Liver (tissue), 9 donors: Measurements from ENCODE around the gene CREB3L1. TPM values are rescaled to one million over a fixed set of nuclear protein-coding genes. Genes with fewer than 3 reads are reported as not detected.

Experiments
- DNase-seq: peaks from one replicate; pipeline ENCODE4 v3.0.0-alpha.2; 2017; ENCODE audit warnings: low spot score
- H3K27ac ChIP-seq, 2 donors: one replicate each; pipeline ENCODE4 v1.7.0; 2013; ENCODE audit warnings: inconsistent platforms in 2 of 2, low read length in 2 of 2, control low read depth in 1 of 2, low read depth in 1 of 2, mild to moderate bottlenecking in 1 of 2
- H3K27me3 ChIP-seq, 4 donors: one replicate each; pipeline versions ENCODE4 v1.6.1 to v1.7.0; 2013; ENCODE audit warnings: low read length in 3 of 4, inconsistent platforms in 1 of 4, mild to moderate bottlenecking in 1 of 4, moderate library complexity in 1 of 4; ENCODE audit not compliant: control insufficient read depth in 4 of 4, insufficient read depth in 4 of 4
- H3K36me3 ChIP-seq, 4 donors: one replicate each; pipeline versions ENCODE4 v1.6.1 to v1.7.0; 2013; ENCODE audit warnings: low read length in 3 of 4, mild to moderate bottlenecking in 3 of 4, low read depth in 1 of 4, moderate library complexity in 1 of 4; ENCODE audit not compliant: control insufficient read depth in 4 of 4, insufficient read depth in 3 of 4
- H3K4me1 ChIP-seq, 4 donors: one replicate each; pipeline versions ENCODE4 v1.6.1 to v1.7.0; 2013; ENCODE audit warnings: low read length in 3 of 4, mild to moderate bottlenecking in 3 of 4, moderate library complexity in 1 of 4; ENCODE audit not compliant: control insufficient read depth in 4 of 4, insufficient read depth in 4 of 4
- H3K4me3 ChIP-seq, 3 donors: one replicate each; pipeline versions ENCODE4 v1.6.1 to v1.7.0; 2013; ENCODE audit warnings: low read length in 3 of 3, control low read depth in 1 of 3, low read depth in 1 of 3, mild to moderate bottlenecking in 1 of 3
- H3K9ac ChIP-seq, 2 donors: one replicate each; pipeline ENCODE4 v1.7.0; 2013; ENCODE audit warnings: low read length in 2 of 2, mild to moderate bottlenecking in 2 of 2, moderate library complexity in 2 of 2, control low read depth in 1 of 2, low read depth in 1 of 2
- H3K9me3 ChIP-seq, 4 donors: one replicate each; pipeline versions ENCODE4 v1.6.1 to v1.7.0; 2013; ENCODE audit warnings: low read length in 3 of 4; ENCODE audit not compliant: control insufficient read depth in 4 of 4
- ATF3 ChIP-seq: IDR thresholded peaks from 2 replicates; pipeline ENCODE4 v1.6.1; 2016; ENCODE audit warnings: antibody characterized with exemption
- CTCF ChIP-seq: fragments of 150-350 bp; IDR thresholded peaks from 2 replicates; pipeline ENCODE4 v1.5.1; 2017; ENCODE audit warnings: improper control_type of control experiment, low read depth, low read length; ENCODE audit not compliant: missing input control
- EGR1 ChIP-seq, 2 donors: IDR thresholded peaks; 2 replicates each; pipeline ENCODE4 v1.6.1; 2016 to 2018; ENCODE audit warnings: antibody characterized with exemption in 2 of 2, low read depth in 2 of 2
- FOXA1 ChIP-seq: IDR thresholded peaks from 2 replicates; pipeline ENCODE4 v1.6.1; 2016; ENCODE audit warnings: antibody characterized with exemption
- FOXA2 ChIP-seq: IDR thresholded peaks from 2 replicates; pipeline ENCODE4 v1.6.1; 2016; ENCODE audit warnings: antibody characterized with exemption
- GABPA ChIP-seq, 2 donors: IDR thresholded peaks in 1 of 2; conservative IDR thresholded peaks in 1 of 2; 2 replicates each; pipeline ENCODE4 v1.6.1; 2016; ENCODE audit warnings: antibody characterized with exemption in 2 of 2, mild to moderate bottlenecking in 1 of 2, moderate library complexity in 1 of 2
- HNF4A ChIP-seq, 2 donors: conservative IDR thresholded peaks; 2 replicates each; pipeline ENCODE4 v1.6.1; 2016; ENCODE audit warnings: antibody characterized with exemption in 2 of 2, mild to moderate bottlenecking in 2 of 2
- HNF4G ChIP-seq: IDR thresholded peaks from 2 replicates; pipeline ENCODE4 v1.6.1; 2016; ENCODE audit warnings: antibody characterized with exemption
- JUND ChIP-seq, 2 donors: IDR thresholded peaks; 2 replicates each; pipeline ENCODE4 v1.6.1; 2016; ENCODE audit warnings: antibody characterized with exemption in 2 of 2
- MAX ChIP-seq: IDR thresholded peaks from 2 replicates; pipeline ENCODE4 v1.6.1; 2016; ENCODE audit warnings: antibody characterized with exemption
- NR2F2 ChIP-seq: IDR thresholded peaks from 2 replicates; pipeline ENCODE4 v1.6.1; 2016; ENCODE audit warnings: antibody characterized with exemption
- RAD21 ChIP-seq, 2 donors: IDR thresholded peaks; 2 replicates each; pipeline ENCODE4 v1.6.1; 2016; ENCODE audit warnings: antibody characterized with exemption in 2 of 2, mild to moderate bottlenecking in 2 of 2
- REST ChIP-seq: IDR thresholded peaks from 2 replicates; pipeline ENCODE4 v1.6.1; 2016; ENCODE audit warnings: antibody characterized with exemption, mild to moderate bottlenecking
- RXRA ChIP-seq, 2 donors: IDR thresholded peaks; 2 replicates each; pipeline ENCODE4 v1.6.1; 2017 to 2018; ENCODE audit warnings: antibody characterized with exemption in 2 of 2, mild to moderate bottlenecking in 1 of 2
- SP1 ChIP-seq: IDR thresholded peaks from 2 replicates; pipeline ENCODE4 v1.6.1; 2018; ENCODE audit warnings: antibody characterized with exemption, mild to moderate bottlenecking
- TAF1 ChIP-seq: conservative IDR thresholded peaks from 2 replicates; pipeline ENCODE4 v1.6.1; 2016; ENCODE audit warnings: antibody characterized with exemption, mild to moderate bottlenecking
- YY1 ChIP-seq: IDR thresholded peaks from 2 replicates; pipeline ENCODE4 v1.6.1; 2016; ENCODE audit warnings: antibody characterized with exemption, mild to moderate bottlenecking
- ZBTB33 ChIP-seq: IDR thresholded peaks from 2 replicates; pipeline ENCODE4 v1.6.1; 2016; ENCODE audit warnings: antibody characterized with exemption
- WGBS: extraction: QIAGEN DNeasy Blood & Tissue Kit; methylation state at CpG from one replicate; pipeline ENCODE4 v1.1.7; 2013; 5-methylcytosine and 5-hydroxymethylcytosine counted together
- polyA plus RNA-seq, 2 donors: library from polyadenylated mRNA; stranded (reverse) in 1 of 2; unstranded in 1 of 2; fragments of 200-250 nt in 1 of 2; fragments of >200 nt in 1 of 2; fragmentation: Nextera tagmentation in 1 of 2; extraction: Ambion mirVana in 1 of 2; gene quantifications; one replicate each; pipeline versions ENCODE4 v1.2.1 to v1.2.3, GENCODE V29; 2013 to 2015
- total RNA-seq, 2 donors: library from RNA; depleted of rRNA; stranded (reverse); fragments of >200 nt; gene quantifications; one replicate each; pipeline ENCODE4 v1.2.3, GENCODE V29; 2014
- donor health status: healthy.
- donor health status: healthy.
- donor health status: healthy.
- donor health status: healthy.
- donor health status: healthy.

CREB3L1 gene
- total and polyA plus RNA-seq, 4 donors, result 0.14 to 1.3 (median 0.33) TPM

GRCh38 chr11:46259971-46260560, 17.4 kb upstream of the CREB3L1 start:
- Histone ChIP-seq H3K36me3 (no peaks in the 10 kb centered on the region), H3K9ac (no peak overlapping the region), H3K4me3 (no peak overlapping the region), H3K27me3 (no peaks in the 10 kb centered on the region), H3K9me3 (no peaks in the 10 kb centered on the region), H3K27ac (no peak overlapping the region), H3K4me1 (no peaks in the 10 kb centered on the region)
- no peak for DNase-seq
- TF ChIP-seq ZBTB33 (no peak), TAF1 (no peak), JUND (IDR thresholded peaks at IDR 0.05) (no peak)
- 92% methylated on average over 10 of the region's 10 CpGs for WGBS

GRCh38 chr11:46263120-46263519, 14.3 kb upstream of the CREB3L1 start:
- H3K27ac ChIP-seq, result no peak overlapping the region
- no peaks in the 10 kb centered on the region for H3K9me3 ChIP-seq
- WGBS, result 91% methylated on average over 3 of the region's 3 CpGs
- no peaks in the 10 kb centered on the region for H3K27me3 ChIP-seq
- H3K4me3 ChIP-seq, result no peak overlapping the region
- H3K36me3 ChIP-seq, result no peaks in the 10 kb centered on the region
- H3K4me1 ChIP-seq, result no peaks in the 10 kb centered on the region
- no peak overlapping the region for H3K9ac ChIP-seq
- TF ChIP-seq EGR1 (IDR thresholded peaks at IDR 0.05; ENCODE audit: low read depth in 2 of 2) (no peak), MAX (no peak), RAD21 (IDR thresholded peaks at IDR 0.05) (no peak), HNF4A (conservative IDR thresholded peaks at IDR 0.05) (no peak), HNF4G (no peak), NR2F2 (no peak), SP1 (no peak), TAF1 (no peak), GABPA (IDR thresholded peaks at IDR 0.05 in 1 of 2, conservative IDR thresholded peaks at IDR 0.05 in 1 of 2) (no peak), YY1 (no peak), RXRA (IDR thresholded peaks at IDR 0.05) (no peak), FOXA2 (no peak), CTCF (no peak), ZBTB33 (no peak), REST (no peak), JUND (IDR thresholded peaks at IDR 0.05) (no peak), ATF3 (no peak), FOXA1 (no peak)
- no peak for DNase-seq
